Suprapubic skin (tissue), 3 donors: Measurements from ENCODE around the gene RBM39.

Source experiments
- POLR2AphosphoS5 ChIP-seq, 3 donors: sonication (generic); formaldehyde crosslinking; IDR thresholded peaks; one replicate each; pipeline ENCODE4 v1.6.1; 2017; ENCODE audit warnings: antibody characterized with exemption in 3 of 3
- TF ChIP-seq, protein P1 (sequence below), 2 donors: fragments of 200-600 bp in 1 of 2; fragments of 450-650 bp in 1 of 2; sonication (generic) in 1 of 2; IDR thresholded peaks; one replicate each; pipeline ENCODE4 v1.5.1; 2016 to 2019; ENCODE audit warnings: antibody characterized with exemption in 2 of 2, mild to moderate bottlenecking in 1 of 2, moderate library complexity in 1 of 2

- TF ChIP-seq POLR2AphosphoS5 (IDR thresholded peaks at IDR 0.05) = no peak
- TF ChIP-seq, protein P1, sequence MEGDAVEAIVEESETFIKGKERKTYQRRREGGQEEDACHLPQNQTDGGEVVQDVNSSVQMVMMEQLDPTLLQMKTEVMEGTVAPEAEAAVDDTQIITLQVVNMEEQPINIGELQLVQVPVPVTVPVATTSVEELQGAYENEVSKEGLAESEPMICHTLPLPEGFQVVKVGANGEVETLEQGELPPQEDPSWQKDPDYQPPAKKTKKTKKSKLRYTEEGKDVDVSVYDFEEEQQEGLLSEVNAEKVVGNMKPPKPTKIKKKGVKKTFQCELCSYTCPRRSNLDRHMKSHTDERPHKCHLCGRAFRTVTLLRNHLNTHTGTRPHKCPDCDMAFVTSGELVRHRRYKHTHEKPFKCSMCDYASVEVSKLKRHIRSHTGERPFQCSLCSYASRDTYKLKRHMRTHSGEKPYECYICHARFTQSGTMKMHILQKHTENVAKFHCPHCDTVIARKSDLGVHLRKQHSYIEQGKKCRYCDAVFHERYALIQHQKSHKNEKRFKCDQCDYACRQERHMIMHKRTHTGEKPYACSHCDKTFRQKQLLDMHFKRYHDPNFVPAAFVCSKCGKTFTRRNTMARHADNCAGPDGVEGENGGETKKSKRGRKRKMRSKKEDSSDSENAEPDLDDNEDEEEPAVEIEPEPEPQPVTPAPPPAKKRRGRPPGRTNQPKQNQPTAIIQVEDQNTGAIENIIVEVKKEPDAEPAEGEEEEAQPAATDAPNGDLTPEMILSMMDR (IDR thresholded peaks at IDR 0.05) = no peak
Measured at GRCh38 chr20:35742741-35743523, 872 bp upstream of the RBM39 start.
